ENCODE results near the gene EXOC4. TPM values are rescaled to one million over a fixed set of nuclear protein-coding genes. Genes with fewer than 3 reads are reported as not detected.
"Not testable (repeated sequence)": the region's sequence is repeated elsewhere in the genome, so short reads cannot be mapped to it uniquely, and the experiment has no call there.

Gene EXOC4
- total RNA-seq, 4 donors from 2014 or later, result 82.4 to 204 (median 128) TPM

- no peaks in the 10 kb centered on the region for H3K4me1 ChIP-seq
- no peaks in the 10 kb centered on the region for H3K27me3 ChIP-seq
- in situ Hi-C loops (cut with MboI; ENCODE audit: low pct_ligation_motif_present in 1 of 4, low pct_unique_long_range_greater_than_20kb in 1 of 4, low sequenced_read_pairs in 3 of 4) (no loop called here), intact Hi-C loops (cut with DNase I; ENCODE audit: low total_unique reads) (no loop called here)
- H3K27ac ChIP-seq, result no peak overlapping the region
- DNase-seq, result no peak
- TF ChIP-seq CTCF (IDR thresholded peaks at IDR 0.05) (no peak), EP300 (IDR thresholded peaks at IDR 0.05; ENCODE audit: low read depth) (no peak), POLR2A (IDR thresholded peaks at IDR 0.05) (no peak), POLR2AphosphoS5 (IDR thresholded peaks at IDR 0.05) (no peak)
- H3K36me3 ChIP-seq, result peaks cover 0 to 24% (median 8%) of the 10 kb centered on the region in 4 donors
- H3K4me3 ChIP-seq, result no peak overlapping the region
- H3K9me3 ChIP-seq, result peaks cover 0 to 14% of the 10 kb centered on the region in 2 donors
- 80 to 93% methylated on average over 2 of the region's 2 CpGs for WGBS, 2 donors (ENCODE audit: low coverage in 1 of 2)
Measured at GRCh38 chr7:133320891-133321290, 68.0 kb downstream of the EXOC4 start.

GRCh38 chr7:133321366-133321765, 68.5 kb downstream of the EXOC4 start:
- H3K4me1 ChIP-seq; H3K27me3 ChIP-seq; H3K4me3 ChIP-seq; H3K27ac ChIP-seq; DNase-seq; intact Hi-C loops (cut with DNase I; ENCODE audit: low total_unique reads); in situ Hi-C loops (cut with MboI; ENCODE audit: low pct_ligation_motif_present in 1 of 4, low pct_unique_long_range_greater_than_20kb in 1 of 4, low sequenced_read_pairs in 3 of 4): not testable (repeated sequence)
- peaks cover 0 to 14% of the 10 kb centered on the region in 2 donors for H3K9me3 ChIP-seq
- 90 to 95% methylated on average over 2 to 4 of the region's 4 CpGs for WGBS, 2 donors (ENCODE audit: low coverage in 1 of 2)
- H3K36me3 ChIP-seq, result peaks cover 0 to 29% (median 8%) of the 10 kb centered on the region in 4 donors

- H3K27me3 ChIP-seq; DNase-seq; in situ Hi-C loops (cut with MboI; ENCODE audit: low pct_ligation_motif_present in 1 of 4, low pct_unique_long_range_greater_than_20kb in 1 of 4, low sequenced_read_pairs in 3 of 4); H3K9me3 ChIP-seq; H3K4me1 ChIP-seq; H3K4me3 ChIP-seq; H3K27ac ChIP-seq; intact Hi-C loops (cut with DNase I; ENCODE audit: low total_unique reads): not testable (repeated sequence)
- WGBS, 2 donors (ENCODE audit: low coverage in 1 of 2), result 99% methylated on average over 8 of the region's 8 CpGs; no CpG with 5 or more reads in 1 of the 2 donors
- peaks cover 0 to 18% (median 3%) of the 10 kb centered on the region in 4 donors for H3K36me3 ChIP-seq
Measured at GRCh38 chr7:133326745-133327144, 73.9 kb downstream of the EXOC4 start.

- H3K27me3 ChIP-seq; DNase-seq; H3K4me3 ChIP-seq; H3K27ac ChIP-seq; H3K4me1 ChIP-seq; intact Hi-C loops (cut with DNase I; ENCODE audit: low total_unique reads); in situ Hi-C loops (cut with MboI; ENCODE audit: low pct_ligation_motif_present in 1 of 4, low pct_unique_long_range_greater_than_20kb in 1 of 4, low sequenced_read_pairs in 3 of 4); H3K9me3 ChIP-seq: not testable (repeated sequence)
- WGBS, 2 donors (ENCODE audit: low coverage in 1 of 2), result 96 to 100% methylated on average over 1 of the region's 1 CpG
- peaks cover 0 to 16% (median 0%) of the 10 kb centered on the region in 4 donors for H3K36me3 ChIP-seq
Measured at GRCh38 chr7:133328021-133328420, 75.1 kb downstream of the EXOC4 start.

GRCh38 chr7:133330085-133330484, 77.2 kb downstream of the EXOC4 start:
- intact Hi-C loops (cut with DNase I; ENCODE audit: low total_unique reads), result no loop called here
- Histone ChIP-seq H3K27me3 (no peaks in the 10 kb centered on the region), H3K27ac (no peak overlapping the region), H3K4me1 (no peaks in the 10 kb centered on the region), H3K36me3 (peaks cover 0 to 16% (median 0%) of the 10 kb centered on the region in 4 donors), H3K4me3 (no peak overlapping the region), H3K9me3 (no peaks in the 10 kb centered on the region)
- TF ChIP-seq EP300 (IDR thresholded peaks at IDR 0.05; ENCODE audit: low read depth) (no peak), POLR2A (IDR thresholded peaks at IDR 0.05) (no peak), POLR2AphosphoS5 (IDR thresholded peaks at IDR 0.05) (no peak), CTCF (IDR thresholded peaks at IDR 0.05) (no peak)
- DNase-seq, result no peak
- in situ Hi-C loops (cut with MboI; ENCODE audit: low pct_ligation_motif_present in 1 of 4, low pct_unique_long_range_greater_than_20kb in 1 of 4, low sequenced_read_pairs in 3 of 4), result no loop called here
- 76% methylated on average over 6 of the region's 6 CpGs; no CpG with 5 or more reads in 1 of the 2 donors for WGBS, 2 donors (ENCODE audit: low coverage in 1 of 2)

- intact Hi-C loops (cut with DNase I; ENCODE audit: low total_unique reads), result no loop called here
- Histone ChIP-seq H3K4me1 (no peaks in the 10 kb centered on the region), H3K36me3 (peaks cover 0 to 2% (median 0%) of the 10 kb centered on the region in 4 donors), H3K27me3 (no peaks in the 10 kb centered on the region), H3K27ac (no peak overlapping the region), H3K4me3 (no peak overlapping the region), H3K9me3 (no peaks in the 10 kb centered on the region)
- in situ Hi-C loops (cut with MboI; ENCODE audit: low pct_ligation_motif_present in 1 of 4, low pct_unique_long_range_greater_than_20kb in 1 of 4, low sequenced_read_pairs in 3 of 4), result no loop called here
- WGBS, 2 donors (ENCODE audit: low coverage in 1 of 2), result 73 to 91% methylated on average over 1 of the region's 1 CpG
- DNase-seq, result no peak
- TF ChIP-seq POLR2AphosphoS5 (IDR thresholded peaks at IDR 0.05) (no peak), CTCF (IDR thresholded peaks at IDR 0.05) (no peak), POLR2A (IDR thresholded peaks at IDR 0.05) (no peak), EP300 (IDR thresholded peaks at IDR 0.05; ENCODE audit: low read depth) (no peak)
Measured at GRCh38 chr7:133331861-133332260, 79.0 kb downstream of the EXOC4 start.

All from transverse colon (tissue), 4 donors.